HUES6 (cell line): ENCODE measurements around the gene THUMPD1.
"Not testable (repeated sequence)": the region's sequence is repeated elsewhere in the genome, so short reads cannot be mapped to it uniquely, and the experiment has no call there.

ENCODE experiments used
- H3K27ac ChIP-seq: 2 replicates; pipeline ENCODE4 v1.7.0; 2013; ENCODE audit warnings: low read depth, mild to moderate bottlenecking, low read length, inconsistent platforms
- H3K27me3 ChIP-seq: 2 replicates; pipeline ENCODE4 v1.6.1; 2013; ENCODE audit warnings: low read length; ENCODE audit not compliant: control insufficient read depth, insufficient read depth
- H3K36me3 ChIP-seq: 2 replicates; pipeline ENCODE4 v1.6.1; 2013; ENCODE audit warnings: low read length; ENCODE audit not compliant: control insufficient read depth, insufficient read depth
- H3K4me1 ChIP-seq: 2 replicates; pipeline ENCODE4 v1.6.1; 2013; ENCODE audit warnings: low read length; ENCODE audit not compliant: control insufficient read depth, insufficient read depth
- H3K4me3 ChIP-seq: 2 replicates; pipeline ENCODE4 v1.5.1; 2013; ENCODE audit warnings: low read depth, low read length
- H3K9ac ChIP-seq: one replicate; pipeline ENCODE4 v1.6.1; 2013; ENCODE audit warnings: mild to moderate bottlenecking, low read length
- H3K9me3 ChIP-seq: 2 replicates; pipeline ENCODE4 v1.6.1; 2013; ENCODE audit warnings: low read depth, low read length; ENCODE audit not compliant: control insufficient read depth, insufficient read depth

Gene THUMPD1

DNA sequence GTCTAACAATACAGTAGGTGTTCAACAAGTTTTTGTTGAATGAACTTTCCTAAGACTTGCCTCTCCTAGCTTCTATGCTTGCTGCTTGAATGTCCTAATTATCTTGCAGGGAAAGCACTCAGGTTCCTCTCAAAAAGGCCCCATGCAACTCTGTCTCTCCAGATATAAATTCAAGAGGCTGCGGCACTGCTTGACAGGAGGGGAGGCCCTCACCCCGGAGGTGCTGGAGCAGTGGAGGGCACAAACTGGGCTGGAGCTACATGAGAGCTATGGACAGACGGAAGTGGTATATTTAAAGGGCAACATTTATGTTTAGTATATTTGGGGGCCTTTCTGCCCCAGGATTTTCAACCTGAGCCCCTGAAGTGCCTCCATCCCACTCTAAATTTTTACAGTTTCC, 14.4 kb downstream of the THUMPD1 start:
- no peak overlapping the region for H3K9ac ChIP-seq
- no peak overlapping the region for H3K4me3 ChIP-seq
- H3K36me3 ChIP-seq: no peaks in the 10 kb centered on the region
- H3K27me3 ChIP-seq: no peaks in the 10 kb centered on the region
- H3K4me1 ChIP-seq: no peaks in the 10 kb centered on the region
- no peak overlapping the region for H3K27ac ChIP-seq
- no peaks in the 10 kb centered on the region for H3K9me3 ChIP-seq

DNA sequence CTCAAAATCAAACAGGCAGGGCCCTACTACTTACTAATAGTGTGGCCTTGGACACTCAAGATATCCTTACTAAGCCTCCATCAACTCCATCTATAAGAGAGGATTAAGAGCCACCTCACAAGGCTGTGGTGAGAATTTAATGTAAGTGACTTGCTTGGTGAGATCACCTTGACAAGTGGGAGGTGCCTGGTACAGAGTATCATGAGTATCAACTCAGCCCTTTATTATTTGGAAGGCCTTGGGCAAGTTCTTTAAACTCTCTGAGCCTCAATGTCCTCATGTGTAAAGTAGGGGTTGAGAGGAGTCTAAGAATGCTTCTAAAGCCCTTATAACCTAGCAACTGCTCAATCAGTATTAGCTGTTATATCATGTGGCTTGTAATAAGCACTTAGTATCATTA, 15.0 kb downstream of the THUMPD1 start:
- H3K9ac ChIP-seq: no peak overlapping the region
- no peak overlapping the region for H3K4me3 ChIP-seq

DNA sequence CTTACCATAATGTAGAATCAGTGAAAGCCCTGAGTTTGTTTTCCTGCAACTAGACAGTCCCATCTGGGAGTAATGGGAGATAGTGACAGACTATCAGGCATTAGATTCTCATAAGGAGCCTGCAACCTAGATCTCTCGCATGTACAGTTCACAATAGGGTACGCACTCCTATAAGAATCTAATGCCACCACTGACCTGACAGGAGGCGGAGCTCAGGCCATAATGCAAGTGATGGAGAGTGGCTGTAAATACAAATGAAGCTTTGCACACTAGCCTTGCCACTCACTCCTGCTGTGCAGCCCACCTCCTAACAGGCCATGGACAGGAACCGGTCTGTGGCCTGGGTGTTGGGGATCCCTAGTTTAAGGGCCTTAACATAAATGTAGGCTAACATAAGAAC, 21.4 kb downstream of the THUMPD1 start:
- Histone ChIP-seq H3K9me3 (no peaks in the 10 kb centered on the region), H3K4me1 (no peaks in the 10 kb centered on the region), H3K4me3 (no peak overlapping the region), H3K27ac (no peak overlapping the region), H3K27me3 (no peaks in the 10 kb centered on the region), H3K9ac (no peak overlapping the region), H3K36me3 (no peaks in the 10 kb centered on the region)

More for the DNA sequence above, 15.0 kb downstream of the THUMPD1 start:
- Histone ChIP-seq H3K4me1 (no peaks in the 10 kb centered on the region), H3K9me3 (no peaks in the 10 kb centered on the region), H3K27me3 (no peaks in the 10 kb centered on the region), H3K36me3 (no peaks in the 10 kb centered on the region), H3K27ac (no peak overlapping the region)

DNA sequence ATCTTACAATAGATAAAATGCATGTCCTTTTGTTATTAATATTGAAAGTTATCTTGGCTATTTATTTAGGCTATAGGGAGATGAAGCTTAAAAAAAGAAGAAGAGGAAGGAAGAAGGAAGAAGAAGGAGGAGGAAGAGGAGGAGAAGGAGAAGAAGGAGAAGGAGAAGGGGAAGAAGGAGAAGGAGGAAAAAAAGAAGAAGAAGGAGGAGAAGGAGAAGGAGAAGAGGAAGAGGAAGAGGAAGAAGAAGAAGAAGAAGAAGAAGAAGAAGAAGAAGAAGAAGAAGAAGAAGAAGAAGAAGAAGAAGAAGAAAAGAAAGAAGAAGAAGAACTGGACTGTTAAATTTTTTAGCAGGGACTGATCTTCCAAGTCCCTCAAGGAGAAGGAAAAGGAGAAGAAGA, 23.9 kb downstream of the THUMPD1 start:
- H3K36me3 ChIP-seq, H3K9ac ChIP-seq, H3K9me3 ChIP-seq, H3K4me3 ChIP-seq, H3K4me1 ChIP-seq, H3K27me3 ChIP-seq, H3K27ac ChIP-seq: not testable (repeated sequence)

DNA sequence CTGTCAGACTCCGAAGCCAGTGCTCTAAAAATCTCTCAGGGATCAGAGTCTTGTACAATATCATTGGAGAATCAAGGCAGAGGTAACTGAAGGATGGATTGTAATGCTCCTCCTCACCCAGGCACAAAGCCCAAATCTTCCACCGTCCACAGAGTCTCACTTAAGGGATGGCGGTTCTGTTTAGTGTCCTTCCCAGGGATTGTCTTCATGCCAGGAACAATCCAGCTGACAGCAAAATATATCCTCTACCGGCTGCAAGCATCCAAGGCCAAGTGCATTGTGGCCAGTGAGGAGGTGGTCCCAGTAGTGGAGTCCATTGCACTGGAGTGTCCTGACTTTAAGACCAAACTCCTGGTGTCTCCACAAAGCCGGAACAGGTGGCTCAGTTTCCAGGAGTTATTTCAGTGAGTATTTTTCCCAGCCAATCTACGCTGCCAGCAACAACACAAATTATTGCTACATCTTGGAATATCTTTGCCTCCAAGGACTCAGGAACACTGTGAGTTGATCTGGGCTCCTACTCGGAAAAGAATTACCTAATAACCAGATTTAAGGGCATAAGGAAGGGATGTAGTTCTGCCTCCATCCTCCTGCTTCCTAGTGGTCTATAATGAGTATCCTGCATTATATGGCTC, 30.2 kb downstream of the THUMPD1 start:
- H3K27me3 ChIP-seq: peaks cover 5% of the 10 kb centered on the region; the same call in 1 of the 2 replicates
- no peaks in the 10 kb centered on the region for H3K4me1 ChIP-seq
- no peak overlapping the region for H3K9ac ChIP-seq
- no peak overlapping the region for H3K4me3 ChIP-seq
- no peak overlapping the region for H3K27ac ChIP-seq
- no peaks in the 10 kb centered on the region for H3K36me3 ChIP-seq
- no peaks in the 10 kb centered on the region for H3K9me3 ChIP-seq

DNA sequence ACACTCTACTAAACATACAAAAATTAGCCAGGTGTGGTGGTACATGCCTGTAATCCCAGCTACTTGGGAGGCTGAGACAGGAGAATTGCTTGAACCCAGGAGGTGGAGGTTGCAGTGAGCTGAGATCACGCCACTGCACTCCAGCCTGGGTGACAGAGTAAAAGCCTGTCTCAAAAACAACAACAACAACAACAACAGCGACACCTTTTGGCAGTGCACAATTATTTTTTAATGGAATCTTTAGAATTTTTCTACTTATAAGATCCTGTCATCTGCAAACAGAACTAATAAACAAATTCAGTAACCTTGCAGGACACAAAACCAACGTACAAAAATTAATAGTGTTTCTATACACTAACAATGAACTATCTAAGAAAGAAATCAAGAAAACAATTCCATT, 33.5 kb downstream of the THUMPD1 start:
- not testable (repeated sequence) for H3K36me3 ChIP-seq, H3K27me3 ChIP-seq, H3K27ac ChIP-seq, H3K9ac ChIP-seq, H3K9me3 ChIP-seq, H3K4me1 ChIP-seq, H3K4me3 ChIP-seq

DNA sequence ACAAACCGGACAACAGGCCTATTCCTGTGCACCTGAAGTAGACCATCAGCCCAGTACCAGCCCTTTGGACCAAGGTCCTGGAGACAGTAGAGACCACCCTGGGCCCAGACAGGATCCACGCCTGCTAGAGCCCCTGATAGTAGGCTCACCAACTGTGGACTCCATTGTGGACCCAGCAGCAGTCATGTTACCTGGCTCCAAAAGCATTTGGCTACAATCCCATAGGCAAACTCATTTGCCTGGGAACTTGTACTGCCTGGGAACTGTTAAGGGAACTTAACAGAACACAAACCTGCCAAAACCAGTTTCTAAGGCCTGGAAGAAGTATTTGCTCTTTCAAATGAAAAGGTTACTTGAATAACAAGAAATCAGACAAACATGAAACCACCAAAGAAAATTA, 34.2 kb downstream of the THUMPD1 start:
- H3K36me3 ChIP-seq: no peaks in the 10 kb centered on the region
- H3K27ac ChIP-seq: no peak overlapping the region
- H3K4me3 ChIP-seq: no peak overlapping the region
- H3K27me3 ChIP-seq: no peaks in the 10 kb centered on the region
- H3K9ac ChIP-seq: no peak overlapping the region
- H3K4me1 ChIP-seq: no peaks in the 10 kb centered on the region
- no peaks in the 10 kb centered on the region for H3K9me3 ChIP-seq

DNA sequence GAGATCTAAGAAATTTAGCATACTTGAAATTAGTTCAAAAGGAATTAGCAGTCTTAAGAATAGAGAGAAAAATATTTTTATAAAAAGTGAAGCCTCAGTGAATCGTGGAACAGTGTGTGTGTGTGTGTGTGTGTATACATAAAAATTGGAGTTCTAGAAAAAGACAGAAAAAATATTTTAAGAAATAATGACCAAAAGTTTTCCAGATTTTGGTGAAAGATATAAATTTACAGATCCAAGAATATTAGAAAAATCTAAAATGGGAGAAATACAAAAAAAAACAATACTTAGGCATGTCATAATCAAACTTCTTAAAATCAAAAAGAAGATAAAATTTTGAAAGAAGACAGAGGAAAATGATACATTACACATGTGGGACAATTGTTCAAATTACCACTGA, 35.6 kb downstream of the THUMPD1 start:
- not testable (repeated sequence) for H3K27ac ChIP-seq, H3K9me3 ChIP-seq, H3K36me3 ChIP-seq, H3K27me3 ChIP-seq, H3K4me3 ChIP-seq, H3K9ac ChIP-seq, H3K4me1 ChIP-seq

DNA sequence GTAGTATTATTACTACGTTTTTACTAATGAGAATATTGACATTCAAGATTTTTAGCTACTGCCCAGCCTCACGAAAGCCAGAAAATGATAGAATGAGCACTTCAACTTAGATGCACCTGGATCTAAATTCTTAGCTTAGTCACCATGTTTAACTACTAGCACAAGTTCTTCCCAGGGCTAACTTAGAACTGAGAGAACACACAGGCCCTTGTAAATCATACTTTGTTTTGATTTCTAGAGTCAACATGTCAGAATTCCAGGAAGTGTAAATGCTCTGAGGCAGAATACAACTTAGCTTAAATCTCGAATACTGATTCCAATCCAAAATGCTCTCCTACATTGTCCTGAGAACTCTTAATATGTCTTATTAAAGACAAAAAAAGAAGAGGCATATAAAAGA, 37.3 kb downstream of the THUMPD1 start:
- Histone ChIP-seq H3K9ac (no peak overlapping the region), H3K4me1 (no peaks in the 10 kb centered on the region), H3K36me3 (no peaks in the 10 kb centered on the region), H3K27me3 (no peaks in the 10 kb centered on the region), H3K27ac (no peak overlapping the region), H3K4me3 (no peak overlapping the region), H3K9me3 (no peaks in the 10 kb centered on the region)

DNA sequence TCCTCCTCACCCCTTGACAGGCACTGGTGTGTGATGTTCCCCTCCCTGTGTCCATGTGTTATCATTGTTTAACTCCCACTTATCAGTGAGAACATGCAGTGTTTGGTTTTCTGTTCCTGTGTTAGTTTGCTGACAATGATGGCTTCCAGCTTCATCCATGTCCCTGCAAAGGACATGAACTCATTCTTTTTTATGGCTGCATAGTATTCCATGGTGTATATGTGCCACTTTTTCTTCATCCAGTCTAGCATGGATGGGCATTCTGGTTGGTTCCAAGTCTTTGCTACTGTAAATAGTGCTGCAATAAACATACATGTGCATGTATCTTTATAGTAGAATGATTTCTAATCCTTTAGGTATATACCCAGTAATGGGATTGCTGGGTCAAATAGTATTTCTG, 39.9 kb downstream of the THUMPD1 start:
- H3K27me3 ChIP-seq, H3K4me3 ChIP-seq, H3K9ac ChIP-seq, H3K27ac ChIP-seq, H3K4me1 ChIP-seq, H3K36me3 ChIP-seq, H3K9me3 ChIP-seq: not testable (repeated sequence)

DNA sequence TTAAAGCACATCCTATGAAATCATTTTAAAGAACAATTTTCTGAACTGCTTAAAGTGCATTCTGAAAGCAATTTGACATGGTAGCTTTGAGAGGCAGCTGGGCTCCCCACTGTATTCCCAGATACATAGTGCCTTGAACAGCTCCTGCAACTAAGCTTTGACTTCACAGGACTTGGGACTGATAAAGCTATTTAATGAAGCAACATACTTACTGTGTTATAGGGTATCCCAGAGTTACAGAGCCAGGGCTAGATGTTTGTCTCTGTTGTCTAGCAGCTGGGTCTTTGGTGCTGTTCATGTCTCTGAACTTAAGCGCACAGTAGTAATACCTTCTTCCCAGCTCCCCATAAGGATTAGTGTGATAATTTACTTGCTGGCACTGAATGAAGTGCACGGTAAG, 45.0 kb downstream of the THUMPD1 start:
- Histone ChIP-seq H3K9ac (no peak overlapping the region), H3K4me1 (no peaks in the 10 kb centered on the region), H3K4me3 (no peak overlapping the region), H3K9me3 (no peaks in the 10 kb centered on the region), H3K27ac (no peak overlapping the region), H3K36me3 (no peaks in the 10 kb centered on the region), H3K27me3 (no peaks in the 10 kb centered on the region)

DNA sequence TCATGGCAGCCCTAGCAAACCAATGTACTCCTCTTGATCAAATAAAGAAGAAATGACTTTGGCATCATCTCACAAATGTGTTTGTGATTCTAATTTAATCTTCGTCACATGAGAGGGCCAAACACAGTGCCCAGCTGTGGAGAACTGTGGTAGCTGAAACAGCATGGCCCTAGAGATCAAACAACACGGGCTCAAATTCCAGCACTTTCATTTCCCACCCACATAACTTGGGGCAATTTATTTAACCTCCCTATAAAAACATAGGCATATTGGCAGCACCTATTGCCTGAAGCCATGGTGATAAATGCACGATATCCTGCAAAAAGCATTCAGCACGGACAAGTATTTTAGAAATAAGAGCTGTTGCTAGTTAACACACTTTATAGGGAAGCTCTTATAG, 46.6 kb downstream of the THUMPD1 start:
- H3K9ac ChIP-seq: no peak overlapping the region
- no peak overlapping the region for H3K4me3 ChIP-seq

More for the DNA sequence above, 46.6 kb downstream of the THUMPD1 start:
- H3K9me3 ChIP-seq: no peaks in the 10 kb centered on the region
- H3K4me1 ChIP-seq: no peaks in the 10 kb centered on the region
- H3K36me3 ChIP-seq: no peaks in the 10 kb centered on the region
- no peaks in the 10 kb centered on the region for H3K27me3 ChIP-seq
- H3K27ac ChIP-seq: no peak overlapping the region
